CD4-positive, CD25-positive, alpha-beta regulatory T cell (primary cell): ENCODE data around the gene APOD. TPM values are rescaled to one million over a fixed set of nuclear protein-coding genes. Genes with fewer than 3 reads are reported as not detected.
A peak's percentile ranks its signal among the peaks of the same experiment; 100 is the strongest.

Source experiments
- ATAC-seq, 2 donors: fragments of 150-1000 bp; cut with Tn5 transposase; one replicate each; pipeline ENCODE4 v1.10.0; 2021; ENCODE audit warnings: low read depth in 2 of 2, moderate number of reproducible peaks in 2 of 2, moderate library complexity in 1 of 2
- DNase-seq, 3 donors: peaks; one replicate each; pipeline versions ENCODE4 v3.0.0 to v3.0.0-alpha.2; 2012 to 2022; ENCODE audit warnings: mixed read lengths in 1 of 3
- H3K27ac ChIP-seq: one replicate; pipeline ENCODE4 v1.7.0; 2013; ENCODE audit warnings: mild to moderate bottlenecking, low read length; ENCODE audit not compliant: insufficient read depth, poor library complexity, severe bottlenecking
- H3K27me3 ChIP-seq: one replicate; pipeline ENCODE4 v1.7.0; 2013; ENCODE audit warnings: low read length; ENCODE audit not compliant: control insufficient read depth, insufficient read depth
- H3K36me3 ChIP-seq: one replicate; pipeline ENCODE4 v1.7.0; 2013; ENCODE audit warnings: mild to moderate bottlenecking, low read length, moderate library complexity; ENCODE audit not compliant: control insufficient read depth, insufficient read depth
- H3K4me1 ChIP-seq: 2 replicates; pipeline ENCODE4 v1.7.0; 2013; ENCODE audit warnings: mild to moderate bottlenecking, low read length; ENCODE audit not compliant: insufficient read depth, control insufficient read depth, poor library complexity, severe bottlenecking
- H3K4me3 ChIP-seq: one replicate; pipeline ENCODE4 v1.7.0; 2013; ENCODE audit warnings: low read depth, mild to moderate bottlenecking, low read length, moderate library complexity
- H3K9me3 ChIP-seq, 2 experiments: 1 replicate in 1 of 2; 2 replicates in 1 of 2; pipeline ENCODE4 v1.7.0; 2013; ENCODE audit warnings: low read length in 2 of 2, mild to moderate bottlenecking in 1 of 2, moderate library complexity in 1 of 2; ENCODE audit not compliant: control insufficient read depth in 2 of 2
- H3K27ac Mint-ChIP-seq, 3 donors: one replicate each; pipeline ENCODE4 v1.8.0; 2020 to 2022; ENCODE audit warnings: mild to moderate bottlenecking in 3 of 3, mixed read lengths in 3 of 3, moderate library complexity in 2 of 3
- H3K27me3 Mint-ChIP-seq: one replicate; pipeline ENCODE4 v1.8.0; 2022; ENCODE audit warnings: mild to moderate bottlenecking, mixed read lengths
- H3K36me3 Mint-ChIP-seq: one replicate; pipeline ENCODE4 v1.8.0; 2020; ENCODE audit warnings: mixed read lengths
- H3K4me1 Mint-ChIP-seq, 4 donors: one replicate each; pipeline ENCODE4 v1.8.0; 2020 to 2022; ENCODE audit warnings: mixed read lengths in 4 of 4, mild to moderate bottlenecking in 1 of 4
- H3K4me3 Mint-ChIP-seq, 4 donors: one replicate each; pipeline ENCODE4 v1.8.0; 2020 to 2022; ENCODE audit warnings: mild to moderate bottlenecking in 4 of 4, mixed read lengths in 4 of 4, moderate library complexity in 3 of 4
- H3K9me3 Mint-ChIP-seq, 7 donors: one replicate each; pipeline ENCODE4 v1.8.0; 2020 to 2022; ENCODE audit warnings: mixed read lengths in 7 of 7, mild to moderate bottlenecking in 3 of 7, moderate library complexity in 2 of 7
- polyA plus RNA-seq, 4 donors: library from polyadenylated mRNA; unstranded; fragments of 300-500 nt; fragmentation: Illumina TruSeq; gene quantifications; one replicate each; pipeline ENCODE4 v1.2.3, GENCODE V29; 2021
- total RNA-seq: library from RNA; stranded (reverse); gene quantifications from one replicate; pipeline ENCODE4 v1.2.3, GENCODE V29; 2022

Gene APOD
- total and polyA plus RNA-seq, 5 donors from 2014 or later: 0.60 TPM; not detected in 4

GRCh38 chr3:195548006-195548405 is 35.7 kb downstream of the APOD start:
- Histone ChIP-seq H3K27ac (peak overlapping the region; percentile 91), H3K9me3 (no peaks in the 10 kb centered on the region), H3K4me1 (peaks cover 85% of the 10 kb centered on the region), H3K4me3 (peak overlapping the region; percentile 73), H3K36me3 (no peaks in the 10 kb centered on the region), H3K27me3 (no peaks in the 10 kb centered on the region)
- peak overlapping the region; percentile 93 to 99 (median 98) for H3K27ac Mint-ChIP-seq
- H3K27me3 Mint-ChIP-seq: no peaks in the 10 kb centered on the region
- H3K36me3 Mint-ChIP-seq: peaks cover 2% of the 10 kb centered on the region
- ATAC-seq (no peak), DNase-seq (no peak)
- no peaks in the 10 kb centered on the region for H3K9me3 Mint-ChIP-seq
- H3K4me3 Mint-ChIP-seq: peak overlapping the region; percentile 68 to 78 (median 77)
- H3K4me1 Mint-ChIP-seq: peaks cover 30 to 92% (median 66%) of the 10 kb centered on the region in 4 donors

- Histone ChIP-seq H3K4me1 (peaks cover 80% of the 10 kb centered on the region), H3K36me3 (no peaks in the 10 kb centered on the region), H3K4me3 (peak overlapping the region; percentile 74), H3K27ac (peak overlapping the region; percentile 75), H3K9me3 (no peaks in the 10 kb centered on the region), H3K27me3 (no peaks in the 10 kb centered on the region)
- ATAC-seq: no peak
- Mint-ChIP-seq H3K27ac (peak overlapping the region; percentile 92 to 97 (median 97)), H3K27me3 (no peaks in the 10 kb centered on the region), H3K9me3 (no peaks in the 10 kb centered on the region), H3K36me3 (peaks cover 9% of the 10 kb centered on the region), H3K4me3 (peak overlapping the region; percentile 91 to 96 (median 92)), H3K4me1 (peaks cover 36 to 82% (median 58%) of the 10 kb centered on the region in 4 donors)
- no peak for DNase-seq
These were observed 37.6 kb downstream of the APOD start for GRCh38 chr3:195546130-195546560.

- peak overlapping the region; percentile 91 to 98 (median 92) for H3K4me3 Mint-ChIP-seq
- H3K36me3 ChIP-seq: no peaks in the 10 kb centered on the region
- peaks cover 15% of the 10 kb centered on the region for H3K36me3 Mint-ChIP-seq
- H3K9me3 Mint-ChIP-seq: no peaks in the 10 kb centered on the region
- H3K27me3 Mint-ChIP-seq: no peaks in the 10 kb centered on the region
- DNase-seq (no peak), ATAC-seq (no peak)
- H3K9me3 ChIP-seq: no peaks in the 10 kb centered on the region
- no peak overlapping the region for H3K27ac ChIP-seq
- H3K4me1 ChIP-seq: peaks cover 80% of the 10 kb centered on the region
- peak overlapping the region; percentile 96 for H3K4me3 ChIP-seq
- no peaks in the 10 kb centered on the region for H3K27me3 ChIP-seq
- H3K27ac Mint-ChIP-seq: peak overlapping the region; percentile 79 to 97 (median 97)
- H3K4me1 Mint-ChIP-seq: peaks cover 28 to 70% (median 58%) of the 10 kb centered on the region in 4 donors
These were observed 39.1 kb downstream of the APOD start for GRCh38 chr3:195544634-195545033.

GRCh38 chr3:195544230-195544536 is 39.6 kb downstream of the APOD start:
- ATAC-seq (no peak), DNase-seq (no peak)
- H3K36me3 Mint-ChIP-seq: peaks cover 20% of the 10 kb centered on the region
- no peaks in the 10 kb centered on the region for H3K27me3 ChIP-seq
- peak overlapping the region; percentile 95 to 97 (median 95) for H3K27ac Mint-ChIP-seq
- H3K4me3 ChIP-seq: peak overlapping the region; percentile 96
- peak overlapping the region; percentile 91 to 98 (median 92) for H3K4me3 Mint-ChIP-seq
- peaks cover 79% of the 10 kb centered on the region for H3K4me1 ChIP-seq
- H3K9me3 Mint-ChIP-seq: no peaks in the 10 kb centered on the region
- peak overlapping the region; percentile 94 for H3K27ac ChIP-seq
- peaks cover 33 to 74% (median 61%) of the 10 kb centered on the region in 4 donors for H3K4me1 Mint-ChIP-seq
- no peaks in the 10 kb centered on the region for H3K9me3 ChIP-seq
- no peaks in the 10 kb centered on the region for H3K27me3 Mint-ChIP-seq
- peaks cover under 1% of the 10 kb centered on the region for H3K36me3 ChIP-seq

- peak overlapping the region; percentile 96 for H3K4me3 ChIP-seq
- H3K4me1 ChIP-seq: peaks cover 79% of the 10 kb centered on the region
- no peaks in the 10 kb centered on the region for H3K27me3 ChIP-seq
- ATAC-seq (no peak), DNase-seq (no peak)
- peaks cover 24% of the 10 kb centered on the region for H3K36me3 Mint-ChIP-seq
- peak overlapping the region; percentile 95 to 97 (median 95) for H3K27ac Mint-ChIP-seq
- H3K9me3 ChIP-seq: no peaks in the 10 kb centered on the region
- no peaks in the 10 kb centered on the region for H3K27me3 Mint-ChIP-seq
- peaks cover 2% of the 10 kb centered on the region for H3K36me3 ChIP-seq
- H3K27ac ChIP-seq: peak overlapping the region; percentile 94
- H3K4me1 Mint-ChIP-seq: peaks cover 33 to 73% (median 62%) of the 10 kb centered on the region in 4 donors
- peak overlapping the region; percentile 91 to 98 (median 92) for H3K4me3 Mint-ChIP-seq
- no peaks in the 10 kb centered on the region for H3K9me3 Mint-ChIP-seq
These were observed 40.1 kb downstream of the APOD start for GRCh38 chr3:195543500-195544229.

GRCh38 chr3:195542698-195543499 is 40.8 kb downstream of the APOD start, which contains the start of gene PPP1R2:
PPP1R2 (minus strand) TSS chr3:195543325; CDS start chr3:195543025, 300 bp downstream.
- Mint-ChIP-seq H3K36me3 (peaks cover 24% of the 10 kb centered on the region), H3K4me3 (peak within 1 kb of the TSS; percentile 91 to 98 (median 92)), H3K27me3 (no peaks in the 10 kb centered on the region), H3K9me3 (no peaks in the 10 kb centered on the region), H3K4me1 (peaks cover 37 to 72% (median 59%) of the 10 kb centered on the region in 4 donors), H3K27ac (peak within 1 kb of the TSS; percentile 95 to 97 (median 95))
- peak within 1 kb of the TSS; percentile 94 for H3K27ac ChIP-seq
- peak; percentile 88 to 92 (median 90) for DNase-seq
- no peaks in the 10 kb centered on the region for H3K27me3 ChIP-seq
- peaks cover 79% of the 10 kb centered on the region for H3K4me1 ChIP-seq
- H3K4me3 ChIP-seq: peak within 1 kb of the TSS; percentile 100
- ATAC-seq: peak; percentile 81 to 83
- no peaks in the 10 kb centered on the region for H3K9me3 ChIP-seq
- peaks cover 2% of the 10 kb centered on the region for H3K36me3 ChIP-seq

- peak overlapping the region; percentile 91 to 98 (median 92) for H3K4me3 Mint-ChIP-seq
- peak overlapping the region; percentile 100 for H3K4me3 ChIP-seq
- peak overlapping the region; percentile 93 to 97 (median 95) for H3K27ac Mint-ChIP-seq
- H3K27me3 ChIP-seq: no peaks in the 10 kb centered on the region
- peaks cover 2% of the 10 kb centered on the region for H3K36me3 ChIP-seq
- peak overlapping the region; percentile 94 for H3K27ac ChIP-seq
- no peaks in the 10 kb centered on the region for H3K27me3 Mint-ChIP-seq
- DNase-seq (peak in 1 of 3 donors; percentile 51), ATAC-seq (no peak)
- H3K36me3 Mint-ChIP-seq: peaks cover 24% of the 10 kb centered on the region
- H3K9me3 ChIP-seq: no peaks in the 10 kb centered on the region
- H3K4me1 Mint-ChIP-seq: peaks cover 43 to 72% (median 60%) of the 10 kb centered on the region in 4 donors
- H3K9me3 Mint-ChIP-seq: no peaks in the 10 kb centered on the region
- peaks cover 79% of the 10 kb centered on the region for H3K4me1 ChIP-seq
These were observed 41.4 kb downstream of the APOD start for GRCh38 chr3:195542316-195542697.
